HG02588 (cell line): ENCODE measurements around the gene LDLRAD3.
"Not testable (repeated sequence)": the region's sequence is repeated elsewhere in the genome, so short reads cannot be mapped to it uniquely, and the experiment has no call there.

Experiments used
- ATAC-seq: cut with Tn5 transposase; IDR thresholded peaks from one replicate; pipeline ENCODE4 v1.9.1; 2021; ENCODE audit warnings: mild to moderate bottlenecking, moderate library complexity; ENCODE audit not compliant: unreplicated experiment

LDLRAD3 gene

DNA sequence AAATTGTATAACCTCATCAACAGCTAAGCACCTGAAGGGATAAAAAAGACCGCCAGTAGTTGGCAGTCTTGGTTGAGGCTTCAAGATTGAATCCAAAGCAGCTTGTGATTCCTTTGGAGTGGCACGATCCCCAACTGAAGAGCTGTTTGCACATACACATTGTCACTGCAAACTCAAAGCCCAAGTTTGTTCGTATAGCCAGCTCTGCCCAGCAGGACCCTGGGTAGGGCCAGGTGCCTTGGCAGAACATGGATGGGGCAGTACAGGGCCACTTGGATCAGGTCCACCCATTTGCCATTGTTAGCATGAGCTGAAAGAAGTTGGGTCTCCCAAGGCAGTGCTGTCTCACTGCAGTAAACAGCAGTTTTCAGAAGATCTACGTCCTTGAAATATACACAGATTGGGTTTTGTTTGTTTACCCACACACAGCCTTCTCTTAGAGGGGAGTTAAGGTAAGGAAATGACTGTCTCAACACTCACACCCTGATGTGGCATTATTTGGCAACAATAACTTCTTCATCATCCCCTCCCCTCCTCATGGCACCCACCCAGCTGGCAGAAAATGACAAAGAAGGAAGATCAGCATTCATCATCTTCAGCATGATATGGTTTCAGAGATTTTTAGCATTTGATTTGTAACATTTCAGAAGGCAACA, 212.4 kb downstream of the LDLRAD3 start:
- no peak for ATAC-seq

DNA sequence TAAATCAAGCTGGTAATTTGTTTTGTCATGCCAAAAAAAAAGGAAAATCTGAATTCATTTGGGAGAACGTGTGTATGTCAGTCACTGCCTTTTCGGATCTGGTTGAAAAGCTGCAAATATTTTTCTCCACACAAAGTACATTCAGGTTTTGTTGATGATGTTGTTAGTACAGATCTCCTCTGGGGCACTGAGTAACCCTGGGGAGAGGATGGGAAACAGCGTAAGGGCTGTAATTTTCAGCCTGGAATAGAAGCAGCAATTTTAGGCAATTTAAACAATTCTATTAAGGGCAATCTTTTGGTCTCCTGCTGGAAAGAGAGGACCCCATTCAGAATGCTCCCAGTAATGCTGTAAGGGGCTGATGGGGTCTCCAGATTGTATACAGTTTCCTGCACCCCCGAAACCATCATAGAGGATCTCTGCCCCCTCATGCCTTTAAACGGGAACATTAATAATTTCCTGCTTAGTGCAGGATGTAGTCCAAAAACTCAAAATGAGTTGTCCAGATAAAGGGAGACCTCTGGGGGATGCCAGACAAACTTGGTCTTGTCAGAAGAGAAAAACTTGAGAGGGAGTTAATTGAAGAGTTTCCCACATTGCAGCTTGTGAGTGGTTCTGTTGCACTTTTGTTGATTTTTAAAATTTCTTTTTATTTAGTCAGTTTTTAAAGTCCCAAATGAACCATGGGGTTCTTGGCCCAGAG, 213.1 kb downstream of the LDLRAD3 start:
- no peak for ATAC-seq

- ATAC-seq = no peak
Observed at GRCh38 chr11:36160091-36160490, 216.2 kb downstream of the LDLRAD3 start.

DNA sequence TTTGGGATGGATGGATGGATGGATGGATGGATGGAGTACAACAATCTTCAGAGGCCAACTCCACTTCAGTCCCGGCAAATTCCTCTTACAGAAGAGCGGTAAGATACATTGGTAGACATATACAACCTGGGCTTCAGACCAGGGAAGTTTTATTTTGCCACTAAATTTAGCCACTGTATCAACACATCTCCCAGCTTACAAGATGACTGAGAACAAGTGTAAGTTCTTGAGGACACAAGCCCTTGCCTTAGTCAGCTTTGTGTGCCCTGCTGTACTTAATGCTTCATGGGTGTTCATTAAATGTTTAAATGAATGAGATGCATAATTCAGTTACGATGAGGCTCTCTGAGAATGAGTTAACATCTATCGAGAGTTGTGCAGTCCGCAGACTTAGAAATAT, 217.7 kb downstream of the LDLRAD3 start:
- ATAC-seq = no peak

- no peak for ATAC-seq
Observed at GRCh38 chr11:36162006-36162882, 218.4 kb downstream of the LDLRAD3 start.

- no peak for ATAC-seq
Observed at GRCh38 chr11:36162883-36163434, 219.1 kb downstream of the LDLRAD3 start.

DNA sequence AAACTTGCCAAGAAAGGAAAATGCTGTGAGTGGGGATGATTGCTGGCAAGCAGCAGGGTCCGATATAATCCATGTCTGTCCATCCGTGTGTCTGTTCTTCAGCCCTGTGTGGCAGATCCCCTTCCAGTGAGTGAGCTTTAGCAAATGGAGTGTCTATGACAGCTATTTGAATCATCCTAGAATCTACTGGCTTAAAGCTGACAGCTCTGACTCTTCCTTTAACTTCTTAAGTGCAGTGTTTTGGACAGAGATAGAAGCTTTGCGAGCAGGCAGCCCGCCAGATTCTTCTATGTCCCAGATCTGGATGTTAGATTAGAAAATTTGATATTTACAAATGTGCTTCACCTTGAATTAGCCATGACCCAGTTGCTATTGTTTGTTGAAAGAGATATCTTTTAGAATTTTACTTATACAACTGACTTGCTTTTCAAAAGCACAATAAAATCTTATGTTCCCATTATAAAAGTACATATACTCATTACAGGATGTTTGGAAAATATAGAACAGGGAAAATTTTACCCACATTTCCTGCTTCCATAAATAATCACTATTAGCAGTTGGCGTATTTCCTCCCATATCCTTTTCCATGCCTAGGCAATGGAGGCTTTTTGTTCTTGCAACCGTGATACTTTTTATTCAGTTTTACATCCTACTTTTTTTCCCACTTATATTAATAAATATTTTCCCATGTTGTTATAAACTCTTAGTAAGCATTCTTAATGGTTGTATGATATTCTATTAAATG, 220.8 kb downstream of the LDLRAD3 start:
- ATAC-seq = no peak

DNA sequence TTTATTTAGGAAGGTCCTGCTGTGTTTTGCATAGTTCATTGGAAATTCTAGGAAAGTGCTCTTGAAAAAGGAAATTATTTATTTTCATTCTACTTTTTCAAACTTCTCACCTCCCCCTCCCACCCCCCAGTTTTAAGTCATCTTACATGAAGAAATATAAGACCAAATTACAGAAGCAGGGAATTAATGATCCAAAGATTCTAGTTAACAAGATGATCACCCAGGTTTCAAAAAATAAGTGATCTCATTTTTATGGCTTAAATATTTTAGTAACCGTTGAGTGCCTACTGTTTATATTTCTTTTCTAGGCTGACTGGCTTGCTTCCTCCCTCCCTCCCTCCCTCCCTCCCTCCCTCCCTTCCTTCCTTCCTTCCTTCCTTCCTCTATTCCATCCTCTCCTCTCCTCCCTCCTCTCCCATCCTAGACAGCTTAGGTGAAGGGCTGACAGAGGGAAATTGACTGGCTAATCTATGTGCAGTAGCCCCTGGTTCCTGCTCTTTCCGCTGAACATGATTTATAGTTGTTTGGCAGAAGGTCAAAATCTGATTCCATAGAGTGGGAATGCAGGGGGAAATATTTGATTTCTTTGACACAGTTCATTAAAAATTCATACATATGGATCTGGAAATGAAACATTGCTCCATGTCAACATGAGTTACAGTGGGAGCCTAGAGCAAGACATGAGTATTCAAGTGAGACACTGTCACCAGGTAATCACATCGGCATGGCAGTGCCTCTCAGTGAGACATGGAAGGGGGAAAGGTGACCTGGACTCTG, 221.9 kb downstream of the LDLRAD3 start:
- no peak for ATAC-seq

- no peak for ATAC-seq
Observed at GRCh38 chr11:36167073-36167472, 223.2 kb downstream of the LDLRAD3 start.

- ATAC-seq = no peak
Observed at GRCh38 chr11:36167729-36168128, 223.9 kb downstream of the LDLRAD3 start.

DNA sequence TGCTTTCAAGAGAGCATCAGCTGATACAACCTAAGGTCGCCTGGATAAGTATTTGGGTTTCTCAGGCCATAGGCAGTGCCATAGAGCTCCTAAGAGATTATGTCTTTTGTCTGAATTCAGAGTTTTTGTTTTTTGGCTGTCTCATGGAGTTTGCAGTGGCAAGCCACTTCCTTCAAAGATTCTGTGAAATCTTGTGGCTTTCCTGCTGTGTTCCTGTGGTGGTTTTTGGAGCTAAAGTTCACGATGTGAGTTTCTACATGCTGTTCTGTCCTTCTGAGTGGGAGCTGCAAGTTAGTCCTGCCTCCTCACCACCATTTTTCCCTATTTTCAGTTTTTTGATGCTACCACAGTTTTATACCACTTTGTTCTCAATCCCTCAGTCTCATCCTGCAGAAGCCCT, 234.0 kb downstream of the LDLRAD3 start:
- ATAC-seq = no peak

GRCh38 chr11:36186340-36187175, 242.7 kb downstream of the LDLRAD3 start:
- ATAC-seq = no peak

- ATAC-seq = no peak
Observed at GRCh38 chr11:36187622-36188021, 243.8 kb downstream of the LDLRAD3 start.

- ATAC-seq = not testable (repeated sequence)
Observed at GRCh38 chr11:36189735-36190134, 245.9 kb downstream of the LDLRAD3 start.

DNA sequence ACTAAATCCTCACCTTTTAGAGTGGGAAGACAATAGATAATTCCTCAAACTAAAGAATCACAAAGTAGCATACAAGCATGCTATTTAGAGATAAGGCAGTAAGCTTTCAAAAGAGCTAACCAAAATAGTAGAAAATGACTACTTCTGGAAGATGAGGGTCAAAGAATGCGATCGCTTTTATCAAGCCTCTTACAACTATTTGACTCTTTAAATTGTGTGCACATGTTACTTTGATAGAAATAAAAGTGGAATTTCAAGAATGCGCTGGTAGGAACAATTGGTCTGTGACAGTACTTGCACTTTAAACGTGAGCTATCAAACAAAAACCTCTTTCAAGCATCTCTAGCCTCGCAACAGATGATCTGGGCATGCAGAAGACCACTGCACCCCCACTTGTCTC, 248.1 kb downstream of the LDLRAD3 start:
- no peak for ATAC-seq

GRCh38 chr11:36192425-36193289, 248.8 kb downstream of the LDLRAD3 start:
- ATAC-seq = no peak

GRCh38 chr11:36193290-36193619, 249.4 kb downstream of the LDLRAD3 start:
- ATAC-seq = no peak

GRCh38 chr11:36193721-36194120, 249.9 kb downstream of the LDLRAD3 start:
- ATAC-seq = no peak
